Stimulated activated CD8-positive, alpha-beta memory T cell treated with anti-CD3 and anti-CD28 coated beads, Interleukin-7, amount 100 ng/mL, for 4 hours (primary cell): ENCODE measurements around the gene CPZ.

Experiments
- DNase-seq, 2 donors: peaks; one replicate each; pipeline ENCODE4 v3.0.0-alpha.2; 2020; ENCODE audit warnings: low read depth in 2 of 2

CPZ gene

GRCh38 chr4:8580321-8581093, 12.1 kb upstream of the CPZ start, which contains the start of gene GPR78:
Gene GPR78 (plus strand): TSS chr4:8580392. CDS start chr4:8580983, 591 bp downstream.
- no peak for DNase-seq

- no peak for DNase-seq
Observed at GRCh38 chr4:8581094-8581861, 11.3 kb upstream of the CPZ start.

- DNase-seq: no peak
Observed at GRCh38 chr4:8582016-8582415, 10.5 kb upstream of the CPZ start.

GRCh38 chr4:8582436-8582835, 10.1 kb upstream of the CPZ start:
- DNase-seq: no peak

- no peak for DNase-seq
Observed at GRCh38 chr4:8582941-8583654, 9.5 kb upstream of the CPZ start.

- no peak for DNase-seq
Observed at GRCh38 chr4:8583655-8584025, 8.9 kb upstream of the CPZ start.

GRCh38 chr4:8585186-8585585, 7.4 kb upstream of the CPZ start:
- no peak for DNase-seq

GRCh38 chr4:8585721-8586212, 6.8 kb upstream of the CPZ start:
- DNase-seq: no peak

- no peak for DNase-seq
Observed at GRCh38 chr4:8586246-8586645, 6.3 kb upstream of the CPZ start.

GRCh38 chr4:8586671-8587468, 5.7 kb upstream of the CPZ start:
- no peak for DNase-seq

GRCh38 chr4:8587469-8588195, 4.9 kb upstream of the CPZ start:
- DNase-seq: no peak

- no peak for DNase-seq
Observed at GRCh38 chr4:8588196-8588470, 4.4 kb upstream of the CPZ start.

GRCh38 chr4:8589336-8589735, 3.2 kb upstream of the CPZ start:
- no peak for DNase-seq

GRCh38 chr4:8589823-8590545, 2.6 kb upstream of the CPZ start:
- DNase-seq: no peak

- no peak for DNase-seq
Observed at GRCh38 chr4:8590546-8590880, 2.1 kb upstream of the CPZ start.

GRCh38 chr4:8591114-8591513, 1.5 kb upstream of the CPZ start:
- no peak for DNase-seq

- no peak for DNase-seq
Observed at GRCh38 chr4:8591626-8592365, 769 bp upstream of the CPZ start.

GRCh38 chr4:8593264-8594096, 915 bp downstream of the CPZ start:
- no peak for DNase-seq
